Measurements from ENCODE around the gene CDCA7. TPM values are rescaled to one million over a fixed set of nuclear protein-coding genes. Genes with fewer than 3 reads are reported as not detected.

Gene CDCA7
- total RNA-seq, 1 experiment from 2014 or later: 50.3 TPM

- Histone ChIP-seq H2BK15ac (ENCODE audit: low read depth, low read length) (no peak overlapping the region), H2BK5ac (ENCODE audit: insufficient read length, low read length) (no peak overlapping the region), H2AK5ac (ENCODE audit: insufficient read length, low read length) (no peak overlapping the region), H2AFZ (ENCODE audit: low read length) (no peak overlapping the region), H3K79me2 (ENCODE audit: insufficient read depth, low read length) (no peaks in the 10 kb centered on the region), H3K4me1 (ENCODE audit: insufficient read depth, low read length) (peaks cover 8% of the 10 kb centered on the region; the same call in 1 of the 2 replicates), H3K18ac (ENCODE audit: insufficient read length, low read depth, low read length) (no peak overlapping the region), H3K79me1 (ENCODE audit: insufficient read depth, low read depth, low read length, poor library complexity, severe bottlenecking) (no peaks in the 10 kb centered on the region), H4K91ac (ENCODE audit: insufficient read length, low read depth, low read length) (no peak overlapping the region), H2BK12ac (ENCODE audit: insufficient read length, low read depth, low read length) (no peak overlapping the region), H3K4me2 (ENCODE audit: insufficient read depth, insufficient read length, low read length) (peak overlapping the region; percentile 68), H3K27me3 (ENCODE audit: insufficient read depth, low read length) (no peaks in the 10 kb centered on the region), H3K56ac (ENCODE audit: insufficient read length, low read depth, low read length) (no peak overlapping the region), H3K9ac (ENCODE audit: extremely low read depth, insufficient read length, low read length) (peak overlapping the region; percentile 12), H2BK20ac (ENCODE audit: low read depth, low read length, poor library complexity, severe bottlenecking) (no peak overlapping the region), H3K23ac (ENCODE audit: insufficient read length, low read depth, low read length) (no peak overlapping the region), H3K9me3 (ENCODE audit: control insufficient read depth, low read depth, low read length) (no peaks in the 10 kb centered on the region), H4K20me1 (ENCODE audit: control insufficient read depth, insufficient read depth, insufficient read length) (no peaks in the 10 kb centered on the region), H3K14ac (ENCODE audit: insufficient read depth, low read length) (no peak overlapping the region), H2BK120ac (ENCODE audit: low read depth, low read length, poor library complexity, severe bottlenecking) (no peak overlapping the region), H4K8ac (replicated peaks; ENCODE audit: insufficient read length, low read depth, low read length) (no peak overlapping the region), H3K23me2 (ENCODE audit: insufficient read length, low read depth, low read length, poor library complexity, severe bottlenecking) (peaks cover 2% of the 10 kb centered on the region), H3K4ac (ENCODE audit: low read depth, low read length) (no peak overlapping the region), H4K5ac (ENCODE audit: insufficient read length, low read depth, low read length) (no peak overlapping the region), H3K27ac (ENCODE audit: insufficient read length, low read depth, low read length) (no peak overlapping the region), H3T11ph (ENCODE audit: low read length) (no peak overlapping the region)
- Mint-ChIP-seq H3K9me3 (no peaks in the 10 kb centered on the region), H3K4me3 (peak overlapping the region; percentile 59 to 67), H3K27ac (peak overlapping the region in 1 of 3 experiments; percentile 17; a peak in 1 of 7 replicates), H3K27me3 (ENCODE audit: low read depth) (peaks cover 19% of the 10 kb centered on the region), H3K36me3 (ENCODE audit: insufficient read depth in 1 of 3, low read depth in 3 of 3) (no peaks in the 10 kb centered on the region), H3K4me1 (peaks cover 29% of the 10 kb centered on the region in 2 experiments)
- WGBS (ENCODE audit: extremely low coverage, insufficient read length, low lambda C conversion rate): no CpG with 5 or more reads among the region's 21 CpGs
- TF ChIP-seq CTCF (conservative IDR thresholded peaks at IDR 0.05): peak; percentile 92
- DNase-seq: peak; percentile 85
Measured at GRCh38 chr2:173402405-173402974, 47.8 kb downstream of the CDCA7 start.

Data from H9 (cell line).